ENCODE data around the gene DNAI2.

DNA sequence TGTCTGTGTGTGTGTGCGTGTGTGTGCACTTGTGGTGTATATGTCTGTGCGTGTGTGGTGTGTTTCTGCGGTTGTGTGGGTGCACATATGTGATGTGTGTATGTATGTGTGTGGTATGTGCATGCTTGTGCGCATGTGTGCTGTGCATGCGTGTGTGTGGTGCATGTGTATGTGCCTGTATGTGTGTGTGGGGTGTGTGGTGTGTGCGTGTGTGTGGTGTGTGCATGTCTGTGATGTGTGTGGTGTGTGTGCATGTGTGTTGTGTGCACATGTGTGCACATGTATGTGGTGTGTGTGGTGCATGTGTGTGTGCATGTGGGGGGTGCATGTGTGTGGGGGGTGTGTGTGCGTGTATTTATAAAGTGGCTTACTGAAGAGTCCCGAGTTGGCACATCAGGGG lies 23.0 kb upstream of the DNAI2 start:
- TF ChIP-seq MLX (CRISPR knock-in tag; IDR thresholded peaks at IDR 0.05) (no peak), USF2 (CRISPR knock-in tag; IDR thresholded peaks at IDR 0.05) (no peak), GABPB1 (CRISPR knock-in tag; IDR thresholded peaks at IDR 0.05) (no peak), ZBTB43 (CRISPR knock-in tag; IDR thresholded peaks at IDR 0.05) (no peak)
- TF ChIP-seq, protein P1, sequence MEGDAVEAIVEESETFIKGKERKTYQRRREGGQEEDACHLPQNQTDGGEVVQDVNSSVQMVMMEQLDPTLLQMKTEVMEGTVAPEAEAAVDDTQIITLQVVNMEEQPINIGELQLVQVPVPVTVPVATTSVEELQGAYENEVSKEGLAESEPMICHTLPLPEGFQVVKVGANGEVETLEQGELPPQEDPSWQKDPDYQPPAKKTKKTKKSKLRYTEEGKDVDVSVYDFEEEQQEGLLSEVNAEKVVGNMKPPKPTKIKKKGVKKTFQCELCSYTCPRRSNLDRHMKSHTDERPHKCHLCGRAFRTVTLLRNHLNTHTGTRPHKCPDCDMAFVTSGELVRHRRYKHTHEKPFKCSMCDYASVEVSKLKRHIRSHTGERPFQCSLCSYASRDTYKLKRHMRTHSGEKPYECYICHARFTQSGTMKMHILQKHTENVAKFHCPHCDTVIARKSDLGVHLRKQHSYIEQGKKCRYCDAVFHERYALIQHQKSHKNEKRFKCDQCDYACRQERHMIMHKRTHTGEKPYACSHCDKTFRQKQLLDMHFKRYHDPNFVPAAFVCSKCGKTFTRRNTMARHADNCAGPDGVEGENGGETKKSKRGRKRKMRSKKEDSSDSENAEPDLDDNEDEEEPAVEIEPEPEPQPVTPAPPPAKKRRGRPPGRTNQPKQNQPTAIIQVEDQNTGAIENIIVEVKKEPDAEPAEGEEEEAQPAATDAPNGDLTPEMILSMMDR (IDR thresholded peaks at IDR 0.05) = no peak
- TF ChIP-seq, protein P2, sequence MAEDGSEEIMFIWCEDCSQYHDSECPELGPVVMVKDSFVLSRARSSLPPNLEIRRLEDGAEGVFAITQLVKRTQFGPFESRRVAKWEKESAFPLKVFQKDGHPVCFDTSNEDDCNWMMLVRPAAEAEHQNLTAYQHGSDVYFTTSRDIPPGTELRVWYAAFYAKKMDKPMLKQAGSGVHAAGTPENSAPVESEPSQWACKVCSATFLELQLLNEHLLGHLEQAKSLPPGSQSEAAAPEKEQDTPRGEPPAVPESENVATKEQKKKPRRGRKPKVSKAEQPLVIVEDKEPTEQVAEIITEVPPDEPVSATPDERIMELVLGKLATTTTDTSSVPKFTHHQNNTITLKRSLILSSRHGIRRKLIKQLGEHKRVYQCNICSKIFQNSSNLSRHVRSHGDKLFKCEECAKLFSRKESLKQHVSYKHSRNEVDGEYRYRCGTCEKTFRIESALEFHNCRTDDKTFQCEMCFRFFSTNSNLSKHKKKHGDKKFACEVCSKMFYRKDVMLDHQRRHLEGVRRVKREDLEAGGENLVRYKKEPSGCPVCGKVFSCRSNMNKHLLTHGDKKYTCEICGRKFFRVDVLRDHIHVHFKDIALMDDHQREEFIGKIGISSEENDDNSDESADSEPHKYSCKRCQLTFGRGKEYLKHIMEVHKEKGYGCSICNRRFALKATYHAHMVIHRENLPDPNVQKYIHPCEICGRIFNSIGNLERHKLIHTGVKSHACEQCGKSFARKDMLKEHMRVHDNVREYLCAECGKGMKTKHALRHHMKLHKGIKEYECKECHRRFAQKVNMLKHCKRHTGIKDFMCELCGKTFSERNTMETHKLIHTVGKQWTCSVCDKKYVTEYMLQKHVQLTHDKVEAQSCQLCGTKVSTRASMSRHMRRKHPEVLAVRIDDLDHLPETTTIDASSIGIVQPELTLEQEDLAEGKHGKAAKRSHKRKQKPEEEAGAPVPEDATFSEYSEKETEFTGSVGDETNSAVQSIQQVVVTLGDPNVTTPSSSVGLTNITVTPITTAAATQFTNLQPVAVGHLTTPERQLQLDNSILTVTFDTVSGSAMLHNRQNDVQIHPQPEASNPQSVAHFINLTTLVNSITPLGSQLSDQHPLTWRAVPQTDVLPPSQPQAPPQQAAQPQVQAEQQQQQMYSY (CRISPR knock-in tag; IDR thresholded peaks at IDR 0.05) = no peak
- TF ChIP-seq, protein P3, sequence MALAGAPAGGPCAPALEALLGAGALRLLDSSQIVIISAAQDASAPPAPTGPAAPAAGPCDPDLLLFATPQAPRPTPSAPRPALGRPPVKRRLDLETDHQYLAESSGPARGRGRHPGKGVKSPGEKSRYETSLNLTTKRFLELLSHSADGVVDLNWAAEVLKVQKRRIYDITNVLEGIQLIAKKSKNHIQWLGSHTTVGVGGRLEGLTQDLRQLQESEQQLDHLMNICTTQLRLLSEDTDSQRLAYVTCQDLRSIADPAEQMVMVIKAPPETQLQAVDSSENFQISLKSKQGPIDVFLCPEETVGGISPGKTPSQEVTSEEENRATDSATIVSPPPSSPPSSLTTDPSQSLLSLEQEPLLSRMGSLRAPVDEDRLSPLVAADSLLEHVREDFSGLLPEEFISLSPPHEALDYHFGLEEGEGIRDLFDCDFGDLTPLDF (CRISPR knock-in tag; IDR thresholded peaks at IDR 0.05) = no peak

All from WTC11 (cell line).